GM21786 (cell line): ENCODE measurements around the gene SNX32.
"Not testable (repeated sequence)": the region's sequence is repeated elsewhere in the genome, so short reads cannot be mapped to it uniquely, and the experiment has no call there.

Experiments used
- ATAC-seq: cut with Tn5 transposase; IDR thresholded peaks from one replicate; pipeline ENCODE4 v1.9.1; 2021; ENCODE audit not compliant: unreplicated experiment

The SNX32 gene

GRCh38 chr11:65883058-65883761 is 49.4 kb downstream of the SNX32 start:
- no peak for ATAC-seq

- ATAC-seq, result no peak
Measured at GRCh38 chr11:65883786-65884715, 50.3 kb downstream of the SNX32 start.

- no peak for ATAC-seq
Measured at GRCh38 chr11:65884716-65885092, 50.9 kb downstream of the SNX32 start.

GRCh38 chr11:65885231-65885630 is 51.5 kb downstream of the SNX32 start:
- ATAC-seq, result no peak

GRCh38 chr11:65885808-65886536 is 52.2 kb downstream of the SNX32 start:
- ATAC-seq, result no peak

GRCh38 chr11:65886826-65887722 is 53.3 kb downstream of the SNX32 start:
- ATAC-seq, result no peak

GRCh38 chr11:65887723-65888162 is 54.0 kb downstream of the SNX32 start:
- no peak for ATAC-seq

- peak; percentile 52 for ATAC-seq
Measured at GRCh38 chr11:65888163-65888814, 54.5 kb downstream of the SNX32 start, which contains the start of gene FIBP. TSS of gene FIBP (minus strand) at chr11:65888471. CDS start at chr11:65888418, 53 bp downstream.

GRCh38 chr11:65890324-65891218 is 56.8 kb downstream of the SNX32 start, which contains the start of gene CCDC85B:
TSS of gene CCDC85B (plus strand) at chr11:65890673. CDS start at chr11:65890784, 111 bp downstream.
- ATAC-seq, result peak; percentile 40

- no peak for ATAC-seq
Measured at GRCh38 chr11:65891219-65892136, 57.7 kb downstream of the SNX32 start.

- not testable (repeated sequence) for ATAC-seq
Measured at GRCh38 chr11:65892137-65892540, 58.4 kb downstream of the SNX32 start.

- no peak for ATAC-seq
Measured at GRCh38 chr11:65892661-65893317, 59.0 kb downstream of the SNX32 start.

GRCh38 chr11:65894034-65894591 is 60.4 kb downstream of the SNX32 start:
- ATAC-seq, result no peak

- no peak for ATAC-seq
Measured at GRCh38 chr11:65895482-65895981, 61.8 kb downstream of the SNX32 start.

- no peak for ATAC-seq
Measured at GRCh38 chr11:65896034-65896999, 62.6 kb downstream of the SNX32 start.
